Measurements from ENCODE around the gene TWNK.

Gene TWNK

DNA sequence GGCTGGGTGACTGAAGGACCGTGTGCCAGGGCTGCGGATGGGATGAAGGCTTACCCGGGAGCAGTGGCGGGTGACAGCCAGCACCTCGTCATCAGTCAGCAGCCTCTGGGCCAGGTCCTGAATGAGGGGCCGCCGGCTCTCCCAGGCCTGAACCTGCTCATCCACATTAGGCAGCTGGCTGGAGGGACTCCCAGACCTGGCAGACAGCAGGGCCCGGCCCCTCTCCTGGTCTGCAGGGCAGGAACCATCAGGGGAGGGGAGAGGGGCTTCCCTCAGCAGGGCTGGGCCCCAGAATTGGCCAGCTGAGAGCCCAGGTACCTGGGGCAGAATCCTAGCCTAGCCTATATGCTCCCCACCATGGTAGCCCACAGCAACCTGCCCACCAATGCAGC lies 28.2 kb downstream of the TWNK start (continued):
- no peak for TF ChIP-seq MZF1 (tag by site-specific recombination; IDR thresholded peaks at IDR 0.05; ENCODE audit: borderline replicate concordance)
- no peak for TF ChIP-seq ZBTB1 (tag by site-specific recombination; IDR thresholded peaks at IDR 0.05)
- TF ChIP-seq, protein P1, sequence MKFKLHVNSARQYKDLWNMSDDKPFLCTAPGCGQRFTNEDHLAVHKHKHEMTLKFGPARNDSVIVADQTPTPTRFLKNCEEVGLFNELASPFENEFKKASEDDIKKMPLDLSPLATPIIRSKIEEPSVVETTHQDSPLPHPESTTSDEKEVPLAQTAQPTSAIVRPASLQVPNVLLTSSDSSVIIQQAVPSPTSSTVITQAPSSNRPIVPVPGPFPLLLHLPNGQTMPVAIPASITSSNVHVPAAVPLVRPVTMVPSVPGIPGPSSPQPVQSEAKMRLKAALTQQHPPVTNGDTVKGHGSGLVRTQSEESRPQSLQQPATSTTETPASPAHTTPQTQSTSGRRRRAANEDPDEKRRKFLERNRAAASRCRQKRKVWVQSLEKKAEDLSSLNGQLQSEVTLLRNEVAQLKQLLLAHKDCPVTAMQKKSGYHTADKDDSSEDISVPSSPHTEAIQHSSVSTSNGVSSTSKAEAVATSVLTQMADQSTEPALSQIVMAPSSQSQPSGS (tag by site-specific recombination; IDR thresholded peaks at IDR 0.05; ENCODE audit: low read depth), result no peak
- TF ChIP-seq, protein P2, sequence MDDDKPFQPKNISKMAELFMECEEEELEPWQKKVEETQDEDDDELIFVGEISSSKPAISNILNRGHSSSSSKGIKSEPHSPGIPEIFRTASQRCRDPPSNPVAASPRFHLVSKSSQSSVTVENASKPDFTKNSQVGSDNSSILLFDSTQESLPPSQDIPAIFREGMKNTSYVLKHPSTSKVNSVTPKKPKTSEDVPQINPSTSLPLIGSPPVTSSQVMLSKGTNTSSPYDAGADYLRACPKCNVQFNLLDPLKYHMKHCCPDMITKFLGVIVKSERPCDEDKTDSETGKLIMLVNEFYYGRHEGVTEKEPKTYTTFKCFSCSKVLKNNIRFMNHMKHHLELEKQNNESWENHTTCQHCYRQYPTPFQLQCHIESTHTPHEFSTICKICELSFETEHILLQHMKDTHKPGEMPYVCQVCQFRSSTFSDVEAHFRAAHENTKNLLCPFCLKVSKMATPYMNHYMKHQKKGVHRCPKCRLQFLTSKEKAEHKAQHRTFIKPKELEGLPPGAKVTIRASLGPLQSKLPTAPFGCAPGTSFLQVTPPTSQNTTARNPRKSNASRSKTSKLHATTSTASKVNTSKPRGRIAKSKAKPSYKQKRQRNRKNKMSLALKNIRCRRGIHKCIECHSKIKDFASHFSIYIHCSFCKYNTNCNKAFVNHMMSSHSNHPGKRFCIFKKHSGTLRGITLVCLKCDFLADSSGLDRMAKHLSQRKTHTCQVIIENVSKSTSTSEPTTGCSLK (tag by site-specific recombination; IDR thresholded peaks at IDR 0.05), result no peak
- TF ChIP-seq ZNF596 (tag by site-specific recombination; IDR thresholded peaks at IDR 0.05), result no peak
- TF ChIP-seq, protein P3, sequence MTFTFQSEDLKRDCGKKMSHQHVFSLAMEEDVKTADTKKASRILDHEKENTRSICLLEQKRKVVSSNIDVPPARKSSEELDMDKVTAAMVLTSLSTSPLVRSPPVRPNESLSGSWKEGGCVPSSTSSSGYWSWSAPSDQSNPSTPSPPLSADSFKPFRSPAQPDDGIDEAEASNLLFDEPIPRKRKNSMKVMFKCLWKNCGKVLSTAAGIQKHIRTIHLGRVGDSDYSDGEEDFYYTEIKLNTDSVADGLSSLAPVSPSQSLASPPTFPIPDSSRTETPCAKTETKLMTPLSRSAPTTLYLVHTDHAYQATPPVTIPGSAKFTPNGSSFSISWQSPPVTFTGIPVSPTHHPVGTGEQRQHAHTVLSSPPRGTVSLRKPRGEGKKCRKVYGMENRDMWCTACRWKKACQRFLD (tag by site-specific recombination; IDR thresholded peaks at IDR 0.05), result no peak
- no peak for TF ChIP-seq ZNF391 (tag by site-specific recombination; IDR thresholded peaks at IDR 0.05; ENCODE audit: borderline replicate concordance, low read depth)

DNA sequence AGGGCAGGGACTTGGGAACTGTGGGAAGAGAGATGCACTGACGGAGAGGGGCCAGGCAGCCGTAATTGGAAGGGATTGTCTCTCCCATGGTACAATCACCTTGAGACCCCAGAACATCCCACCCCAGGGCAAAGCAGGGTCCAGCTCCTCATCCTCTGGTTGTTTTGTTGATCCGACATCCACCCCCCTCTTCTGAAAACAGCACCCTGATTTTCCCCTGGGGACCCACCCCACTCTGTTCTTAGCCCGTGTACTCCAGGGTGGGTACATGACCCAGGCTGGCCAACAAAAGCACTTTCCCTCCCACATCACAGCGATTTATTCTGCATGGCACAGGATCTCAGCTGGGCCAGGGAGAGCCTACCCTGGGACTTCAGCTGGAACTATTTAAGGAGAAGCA lies 29.5 kb downstream of the TWNK start:
- H3K4me3 ChIP-seq (ENCODE audit: low read depth, low read length), result no peak overlapping the region
- POLR2A ChIA-PET, result interaction anchor here (0.5 to 1.4 kb wide), 3 partner anchors 10 to 37 kb away, joined by 3 to 8 read pairs (median 4); no protein-coding TSS in a partner anchor
- no peaks in the 10 kb centered on the region for H3K36me3 ChIP-seq (ENCODE audit: control insufficient read depth in 2 of 2, insufficient read depth in 1 of 2, low read length in 2 of 2)
- CTCF ChIA-PET, result interaction anchor here (0.6 to 7.2 kb wide), 16 partner anchors 13 to 354 kb away, joined by 3 to 274 read pairs (median 4); partner anchors contain the start of genes KAZALD1, LZTS2, MRPL43 and PDZD7
- peaks cover 2% of the 10 kb centered on the region; the same call in 1 of the 2 replicates for H3K4me1 ChIP-seq (ENCODE audit: control insufficient read depth, insufficient read depth, low read length)
- H3K9me3 ChIP-seq (ENCODE audit: control insufficient read depth, insufficient read depth, low read depth, low read length), result no peaks in the 10 kb centered on the region
- no peak overlapping the region for H3K27ac ChIP-seq (ENCODE audit: extremely low read depth, low read depth, low read length)
- TF ChIP-seq SP7 (tag by site-specific recombination; IDR thresholded peaks at IDR 0.05), result no peak
- TF ChIP-seq, protein P4, sequence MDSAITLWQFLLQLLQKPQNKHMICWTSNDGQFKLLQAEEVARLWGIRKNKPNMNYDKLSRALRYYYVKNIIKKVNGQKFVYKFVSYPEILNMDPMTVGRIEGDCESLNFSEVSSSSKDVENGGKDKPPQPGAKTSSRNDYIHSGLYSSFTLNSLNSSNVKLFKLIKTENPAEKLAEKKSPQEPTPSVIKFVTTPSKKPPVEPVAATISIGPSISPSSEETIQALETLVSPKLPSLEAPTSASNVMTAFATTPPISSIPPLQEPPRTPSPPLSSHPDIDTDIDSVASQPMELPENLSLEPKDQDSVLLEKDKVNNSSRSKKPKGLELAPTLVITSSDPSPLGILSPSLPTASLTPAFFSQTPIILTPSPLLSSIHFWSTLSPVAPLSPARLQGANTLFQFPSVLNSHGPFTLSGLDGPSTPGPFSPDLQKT (IDR thresholded peaks at IDR 0.05; ENCODE audit: borderline replicate concordance, low read depth, low read length), result no peak
- no peak for TF ChIP-seq GLI4 (tag by site-specific recombination; IDR thresholded peaks at IDR 0.05)
- no peak for TF ChIP-seq ZNF596 (tag by site-specific recombination; IDR thresholded peaks at IDR 0.05)
- no peak for TF ChIP-seq KLF7 (tag by site-specific recombination; IDR thresholded peaks at IDR 0.05; ENCODE audit: borderline replicate concordance)
- no peak for TF ChIP-seq ZNF404 (tag by site-specific recombination; IDR thresholded peaks at IDR 0.05)

DNA sequence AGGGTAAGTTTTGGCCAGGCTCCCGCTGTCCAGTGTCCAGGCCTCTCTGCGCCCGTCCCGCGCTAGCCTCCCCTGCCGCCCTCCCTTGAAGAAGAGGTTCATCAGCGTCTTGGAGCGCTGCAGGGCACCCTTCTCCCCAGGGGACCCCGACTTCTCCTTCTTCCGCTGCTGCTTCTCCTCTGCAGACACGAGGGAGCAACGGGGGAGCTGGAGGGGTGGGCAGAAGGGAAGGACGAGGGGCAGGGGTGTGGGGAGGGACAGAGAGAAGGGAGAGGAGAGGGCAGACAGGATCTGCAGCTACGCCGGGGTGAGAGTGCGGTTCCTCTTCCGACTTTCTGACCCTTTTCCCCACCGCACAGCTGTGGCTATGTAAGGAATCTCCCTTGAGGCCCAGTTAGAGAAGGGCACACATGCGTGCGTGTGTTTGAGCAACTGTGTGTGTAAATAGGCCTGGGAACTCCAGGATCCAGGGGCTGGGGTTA lies 30.8 kb downstream of the TWNK start:
- CTCF ChIA-PET, result interaction anchor here (0.6 to 7.2 kb wide), 24 partner anchors 10 to 1624 kb away, joined by 3 to 274 read pairs (median 6); partner anchors contain the start of genes KAZALD1, LZTS2, MRPL43 and PDZD7
- H3K4me1 ChIP-seq (ENCODE audit: control insufficient read depth, insufficient read depth, low read length), result peaks cover under 1% of the 10 kb centered on the region; the same call in 1 of the 2 replicates
- POLR2A ChIA-PET, result interaction anchor here (0.6 to 1.7 kb wide), 5 partner anchors 11 to 49 kb away, joined by 3 to 6 read pairs (median 3); no protein-coding TSS in a partner anchor
- H3K36me3 ChIP-seq (ENCODE audit: control insufficient read depth in 2 of 2, insufficient read depth in 1 of 2, low read length in 2 of 2), result no peaks in the 10 kb centered on the region
- H3K27ac ChIP-seq (ENCODE audit: extremely low read depth, low read depth, low read length), result no peak overlapping the region
- no peaks in the 10 kb centered on the region for H3K9me3 ChIP-seq (ENCODE audit: control insufficient read depth, insufficient read depth, low read depth, low read length)
- H3K4me3 ChIP-seq (ENCODE audit: low read depth, low read length), result no peak overlapping the region
- TF ChIP-seq ZNF510 (tag by site-specific recombination; IDR thresholded peaks at IDR 0.05; ENCODE audit: insufficient replicate concordance), result no peak
- no peak for TF ChIP-seq ZBTB17 (tag by site-specific recombination; IDR thresholded peaks at IDR 0.05)
- TF ChIP-seq ZNF121 (tag by site-specific recombination; IDR thresholded peaks at IDR 0.05), result no peak
- TF ChIP-seq EGR2 (tag by site-specific recombination; IDR thresholded peaks at IDR 0.05; ENCODE audit: low read depth), result no peak
- no peak for TF ChIP-seq ZNF10 (tag by site-specific recombination; IDR thresholded peaks at IDR 0.05)
- no peak for TF ChIP-seq KLF10 (tag by site-specific recombination; IDR thresholded peaks at IDR 0.05)
- TF ChIP-seq GLIS1 (tag by site-specific recombination; IDR thresholded peaks at IDR 0.05), result no peak
- TF ChIP-seq, protein P5, sequence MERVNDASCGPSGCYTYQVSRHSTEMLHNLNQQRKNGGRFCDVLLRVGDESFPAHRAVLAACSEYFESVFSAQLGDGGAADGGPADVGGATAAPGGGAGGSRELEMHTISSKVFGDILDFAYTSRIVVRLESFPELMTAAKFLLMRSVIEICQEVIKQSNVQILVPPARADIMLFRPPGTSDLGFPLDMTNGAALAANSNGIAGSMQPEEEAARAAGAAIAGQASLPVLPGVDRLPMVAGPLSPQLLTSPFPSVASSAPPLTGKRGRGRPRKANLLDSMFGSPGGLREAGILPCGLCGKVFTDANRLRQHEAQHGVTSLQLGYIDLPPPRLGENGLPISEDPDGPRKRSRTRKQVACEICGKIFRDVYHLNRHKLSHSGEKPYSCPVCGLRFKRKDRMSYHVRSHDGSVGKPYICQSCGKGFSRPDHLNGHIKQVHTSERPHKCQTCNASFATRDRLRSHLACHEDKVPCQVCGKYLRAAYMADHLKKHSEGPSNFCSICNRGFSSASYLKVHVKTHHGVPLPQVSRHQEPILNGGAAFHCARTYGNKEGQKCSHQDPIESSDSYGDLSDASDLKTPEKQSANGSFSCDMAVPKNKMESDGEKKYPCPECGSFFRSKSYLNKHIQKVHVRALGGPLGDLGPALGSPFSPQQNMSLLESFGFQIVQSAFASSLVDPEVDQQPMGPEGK (tag by site-specific recombination; IDR thresholded peaks at IDR 0.05), result no peak
